DOHH2 (cell line): ENCODE measurements around the gene A2M.
"Not testable (repeated sequence)": the region's sequence is repeated elsewhere in the genome, so short reads cannot be mapped to it uniquely, and the experiment has no call there.

Source experiments
- H3F3A ChIP-seq: fragments of 200-600 bp; sonication (generic), shearing (Covaris generic); 2 replicates; pipeline ENCODE4 v1.6.0; 2016; ENCODE audit warnings: antibody characterized with exemption, mild to moderate bottlenecking; ENCODE audit not compliant: control insufficient read depth, insufficient read depth
- H3K27ac ChIP-seq: fragments of 200-600 bp; sonication (generic); 2 replicates; pipeline ENCODE4 v1.5.1; 2014; ENCODE audit warnings: low read depth, mild to moderate bottlenecking, low read length, moderate library complexity
- H3K27me3 ChIP-seq: fragments of 200-600 bp; sonication (generic); 2 replicates; pipeline ENCODE4 v1.6.1; 2014; ENCODE audit warnings: mild to moderate bottlenecking, low read length, mixed read lengths; ENCODE audit not compliant: control insufficient read depth
- H3K36me3 ChIP-seq: fragments of 200-600 bp; sonication (generic); 2 replicates; pipeline ENCODE4 v1.6.1; 2014; ENCODE audit warnings: mild to moderate bottlenecking, low read length, moderate library complexity, mixed read lengths; ENCODE audit not compliant: control insufficient read depth
- H3K4me1 ChIP-seq: fragments of 200-600 bp; sonication (generic); 2 replicates; pipeline ENCODE4 v1.6.1; 2014; ENCODE audit warnings: mild to moderate bottlenecking, low read length, mixed read lengths; ENCODE audit not compliant: control insufficient read depth
- H3K4me2 ChIP-seq: fragments of 200-600 bp; sonication (generic); 2 replicates; pipeline ENCODE4 v1.6.0; 2014; ENCODE audit warnings: mild to moderate bottlenecking, low read length, moderate library complexity
- H3K4me3 ChIP-seq: fragments of 200-600 bp; sonication (generic); 2 replicates; pipeline ENCODE4 v1.5.1; 2014; ENCODE audit warnings: mild to moderate bottlenecking, low read length, mixed read lengths
- H3K79me2 ChIP-seq: fragments of 200-600 bp; sonication (generic); 2 replicates; pipeline ENCODE4 v1.6.1; 2014; ENCODE audit warnings: mild to moderate bottlenecking, low read length, mixed read lengths; ENCODE audit not compliant: control insufficient read depth
- H3K9me2 ChIP-seq: fragments of 200-600 bp; sonication (generic); replicated peaks from 2 replicates; pipeline ENCODE4 v1.6.1; 2014; ENCODE audit warnings: mild to moderate bottlenecking, low read length, mixed read lengths; ENCODE audit not compliant: control insufficient read depth
- H3K9me3 ChIP-seq: fragments of 200-600 bp; sonication (generic); 2 replicates; pipeline ENCODE4 v1.6.1; 2014; ENCODE audit warnings: antibody characterized with exemption, low read length, mixed read lengths; ENCODE audit not compliant: control insufficient read depth, insufficient read depth
- H4K20me1 ChIP-seq: fragments of 200-600 bp; sonication (generic); 2 replicates; pipeline ENCODE4 v1.6.0; 2014; ENCODE audit warnings: low read depth, mild to moderate bottlenecking, antibody characterized with exemption, low read length, moderate library complexity; ENCODE audit not compliant: control insufficient read depth, insufficient read depth
- CTCF ChIP-seq: fragments of 200-600 bp; sonication (generic); IDR thresholded peaks from one replicate; pipeline ENCODE4 v1.5.1; 2014; ENCODE audit warnings: antibody characterized with exemption, mild to moderate bottlenecking, low read depth, low read length; ENCODE audit not compliant: poor library complexity, severe bottlenecking
- EZH2phosphoT487 ChIP-seq: fragments of 200-600 bp; sonication (generic); IDR thresholded peaks from 2 replicates; pipeline ENCODE4 v1.6.1; 2017; ENCODE audit warnings: borderline replicate concordance, mild to moderate bottlenecking, antibody characterized with exemption, low read length, moderate library complexity, mixed read lengths

Gene A2M

DNA sequence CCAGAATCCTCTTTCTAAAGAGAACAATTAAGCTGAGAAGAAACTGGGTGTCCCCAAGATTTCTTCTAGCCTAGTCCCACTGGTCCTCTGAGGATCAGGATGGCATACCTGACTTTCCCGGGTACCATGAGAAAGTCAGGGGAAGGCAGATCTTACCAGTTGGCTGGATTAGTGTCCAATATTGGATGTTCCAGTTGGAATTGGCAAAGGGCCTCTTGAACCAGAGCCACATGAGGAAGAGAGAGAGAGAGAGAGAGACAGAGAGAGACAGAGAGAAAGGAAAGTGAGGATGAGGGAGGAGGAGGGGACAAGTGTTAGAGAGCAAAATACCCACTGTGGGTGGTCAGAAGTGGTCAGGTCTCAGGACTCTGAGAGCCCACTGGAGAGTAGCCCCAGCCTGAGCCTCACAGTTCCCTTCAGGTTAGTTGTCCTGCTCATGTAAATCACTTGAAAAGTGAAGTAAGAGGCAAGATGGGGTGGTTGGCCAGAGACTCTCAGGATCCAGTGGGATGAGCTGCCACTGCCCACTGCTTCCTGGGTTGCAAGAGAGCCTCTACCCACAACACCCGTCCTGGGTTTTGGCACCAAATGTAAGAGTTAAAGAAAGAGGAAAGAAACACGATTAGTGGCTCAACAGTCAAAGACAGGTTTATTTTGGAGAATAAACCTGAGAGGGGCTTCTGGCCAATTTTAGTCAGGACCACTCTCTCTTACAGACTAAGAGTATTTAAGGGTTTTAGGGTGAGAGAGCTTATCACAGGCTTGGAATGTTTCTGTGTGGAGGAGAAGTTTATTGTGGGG, 28.4 kb upstream of the A2M start:
- H3K27me3 ChIP-seq = 0 out of 2 replicates have a peak, but pooled peaks cover 3% of the 10 kb centered on the region

DNA sequence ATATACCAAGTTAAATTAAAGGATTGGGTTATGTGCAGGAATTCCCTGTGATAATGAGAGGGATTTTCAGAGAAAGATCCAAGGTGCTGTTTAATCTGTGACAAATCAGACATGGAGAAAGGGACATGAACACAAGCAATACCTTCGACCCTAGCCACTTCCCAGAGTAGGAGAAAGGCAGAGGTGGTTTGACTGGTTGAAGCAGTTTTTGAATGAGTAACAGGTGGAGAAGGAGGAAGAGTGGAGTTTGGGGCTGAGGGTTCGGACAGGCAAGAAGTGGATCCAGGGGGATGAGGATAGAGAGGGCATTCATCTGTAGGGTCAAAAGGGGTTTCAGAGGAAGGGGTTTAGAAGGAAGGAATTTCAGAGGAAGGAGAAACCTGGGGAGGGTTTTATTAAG, 27.4 kb upstream of the A2M start:
- no peak overlapping the region for H3K4me3 ChIP-seq
- TF ChIP-seq CTCF (no peak), EZH2phosphoT487 (no peak)
- no peak overlapping the region for H3K4me2 ChIP-seq
- H3K36me3 ChIP-seq = no peaks in the 10 kb centered on the region
- H4K20me1 ChIP-seq = no peaks in the 10 kb centered on the region
- no peaks in the 10 kb centered on the region for H3K79me2 ChIP-seq
- H3K4me1 ChIP-seq = no peaks in the 10 kb centered on the region
- no peak overlapping the region for H3K27ac ChIP-seq
- 0 out of 2 replicates have a peak, but pooled peaks cover 3% of the 10 kb centered on the region for H3K27me3 ChIP-seq
- H3K9me3 ChIP-seq = no peaks in the 10 kb centered on the region
- no peaks in the 10 kb centered on the region for H3F3A ChIP-seq
- H3K9me2 ChIP-seq = no peaks in the 10 kb centered on the region

More for the DNA sequence above, 28.4 kb upstream of the A2M start:
- Histone ChIP-seq H3F3A (no peaks in the 10 kb centered on the region), H3K27ac (no peak overlapping the region), H3K4me2 (no peak overlapping the region), H3K4me3 (no peak overlapping the region), H3K79me2 (no peaks in the 10 kb centered on the region), H4K20me1 (no peaks in the 10 kb centered on the region), H3K9me2 (no peaks in the 10 kb centered on the region), H3K4me1 (no peaks in the 10 kb centered on the region), H3K36me3 (no peaks in the 10 kb centered on the region), H3K9me3 (no peaks in the 10 kb centered on the region)
- TF ChIP-seq CTCF (no peak), EZH2phosphoT487 (no peak)

- not testable (repeated sequence) for H3K4me2 ChIP-seq, H3K4me3 ChIP-seq, H3K79me2 ChIP-seq, H3K9me2 ChIP-seq, H3K9me3 ChIP-seq, H3K27me3 ChIP-seq, H4K20me1 ChIP-seq, H3K36me3 ChIP-seq, H3F3A ChIP-seq, H3K4me1 ChIP-seq, H3K27ac ChIP-seq
Observed at GRCh38 chr12:9139588-9140290, 24.0 kb upstream of the A2M start.

DNA sequence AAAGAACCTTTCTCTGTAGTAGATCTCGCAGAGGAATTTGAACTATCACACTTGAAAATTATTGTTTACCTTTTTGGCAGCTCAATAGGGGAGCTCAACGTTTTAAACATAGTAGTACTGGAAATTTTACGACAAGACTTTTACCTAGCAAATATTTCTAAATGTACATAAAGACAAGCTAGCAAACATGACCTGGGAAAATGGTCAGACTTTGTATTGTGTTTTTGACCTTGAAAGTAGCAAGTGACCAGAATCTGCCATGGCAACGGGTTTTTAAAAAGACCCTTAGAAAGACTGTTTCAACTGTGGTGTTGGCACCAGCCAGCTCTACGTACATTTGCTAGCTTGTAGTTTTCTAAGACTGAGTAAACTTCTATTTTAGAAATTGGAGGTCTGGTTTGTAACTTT, 20.2 kb upstream of the A2M start:
- Histone ChIP-seq H4K20me1 (no peaks in the 10 kb centered on the region), H3F3A (no peaks in the 10 kb centered on the region), H3K27ac (no peak overlapping the region), H3K79me2 (no peaks in the 10 kb centered on the region), H3K4me2 (no peak overlapping the region), H3K9me2 (no peaks in the 10 kb centered on the region), H3K9me3 (no peaks in the 10 kb centered on the region), H3K36me3 (no peaks in the 10 kb centered on the region), H3K4me1 (no peaks in the 10 kb centered on the region), H3K27me3 (0 out of 2 replicates have a peak, but pooled peaks cover 6% of the 10 kb centered on the region), H3K4me3 (no peak overlapping the region)
- TF ChIP-seq CTCF = no peak
- TF ChIP-seq EZH2phosphoT487 = no peak
